ENCODE measurements around the gene ALDH1A2. TPM values are rescaled to one million over a fixed set of nuclear protein-coding genes. Genes with fewer than 3 reads are reported as not detected.

The ALDH1A2 gene
- total RNA-seq, 1 donor from 2014 or later = 18.7 TPM

DNA sequence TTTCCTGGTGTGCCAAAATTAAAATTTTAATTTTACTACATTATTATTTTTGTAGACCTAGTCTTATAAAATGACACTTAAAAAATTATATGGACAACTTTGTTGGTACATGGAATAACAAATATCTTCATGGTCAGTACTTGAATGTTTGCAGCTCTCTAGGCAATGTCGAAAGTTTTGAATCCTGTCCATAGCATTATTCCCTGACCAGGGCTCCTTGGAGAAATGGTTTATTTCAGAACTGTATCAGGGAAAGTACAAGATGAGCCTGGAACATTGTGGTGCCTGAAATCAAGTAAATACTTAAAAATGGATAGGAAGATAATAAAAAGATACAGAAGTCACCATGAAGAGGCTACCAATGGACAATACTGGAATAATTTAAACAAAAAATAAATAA lies 47.6 kb downstream of the ALDH1A2 start:
- no peak for DNase-seq (ENCODE audit: low read depth)
- TF ChIP-seq, protein P1, sequence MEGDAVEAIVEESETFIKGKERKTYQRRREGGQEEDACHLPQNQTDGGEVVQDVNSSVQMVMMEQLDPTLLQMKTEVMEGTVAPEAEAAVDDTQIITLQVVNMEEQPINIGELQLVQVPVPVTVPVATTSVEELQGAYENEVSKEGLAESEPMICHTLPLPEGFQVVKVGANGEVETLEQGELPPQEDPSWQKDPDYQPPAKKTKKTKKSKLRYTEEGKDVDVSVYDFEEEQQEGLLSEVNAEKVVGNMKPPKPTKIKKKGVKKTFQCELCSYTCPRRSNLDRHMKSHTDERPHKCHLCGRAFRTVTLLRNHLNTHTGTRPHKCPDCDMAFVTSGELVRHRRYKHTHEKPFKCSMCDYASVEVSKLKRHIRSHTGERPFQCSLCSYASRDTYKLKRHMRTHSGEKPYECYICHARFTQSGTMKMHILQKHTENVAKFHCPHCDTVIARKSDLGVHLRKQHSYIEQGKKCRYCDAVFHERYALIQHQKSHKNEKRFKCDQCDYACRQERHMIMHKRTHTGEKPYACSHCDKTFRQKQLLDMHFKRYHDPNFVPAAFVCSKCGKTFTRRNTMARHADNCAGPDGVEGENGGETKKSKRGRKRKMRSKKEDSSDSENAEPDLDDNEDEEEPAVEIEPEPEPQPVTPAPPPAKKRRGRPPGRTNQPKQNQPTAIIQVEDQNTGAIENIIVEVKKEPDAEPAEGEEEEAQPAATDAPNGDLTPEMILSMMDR (conservative IDR thresholded peaks at IDR 0.05; ENCODE audit: low read depth, low read length) = no peak
- H3K4me3 ChIP-seq (ENCODE audit: low read depth, low read length) = no peak overlapping the region

DNA sequence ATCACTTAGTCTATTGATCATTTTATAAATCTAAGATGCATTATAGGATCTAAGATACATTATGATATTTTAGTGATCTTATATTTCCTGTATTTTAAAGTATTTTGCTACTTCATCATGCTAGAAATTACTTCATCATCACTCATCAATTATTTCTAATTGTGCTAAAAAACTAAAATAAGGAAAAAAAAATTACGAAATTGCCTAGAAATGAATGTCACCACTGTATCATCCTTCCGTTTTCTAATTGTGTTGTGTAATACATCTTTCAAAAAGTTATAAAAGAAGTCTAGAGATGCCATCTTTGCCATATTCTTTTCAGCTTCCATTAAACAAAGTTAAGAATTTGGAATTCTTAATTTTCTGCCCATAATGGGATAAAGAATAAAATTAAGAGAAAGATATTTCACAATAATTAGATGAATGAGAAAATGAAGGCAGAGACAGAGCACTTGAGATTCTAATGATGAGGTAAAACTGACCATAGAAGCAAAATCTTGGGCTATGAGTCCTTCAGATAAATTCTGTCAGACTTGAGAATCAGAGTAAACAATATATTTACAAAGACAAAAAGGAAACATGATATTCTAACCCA lies 48.8 kb downstream of the ALDH1A2 start:
- TF ChIP-seq, protein P1 (conservative IDR thresholded peaks at IDR 0.05; ENCODE audit: low read depth, low read length) = no peak
- no peak overlapping the region for H3K4me3 ChIP-seq (ENCODE audit: low read depth, low read length)
- DNase-seq (ENCODE audit: low read depth) = no peak

DNA sequence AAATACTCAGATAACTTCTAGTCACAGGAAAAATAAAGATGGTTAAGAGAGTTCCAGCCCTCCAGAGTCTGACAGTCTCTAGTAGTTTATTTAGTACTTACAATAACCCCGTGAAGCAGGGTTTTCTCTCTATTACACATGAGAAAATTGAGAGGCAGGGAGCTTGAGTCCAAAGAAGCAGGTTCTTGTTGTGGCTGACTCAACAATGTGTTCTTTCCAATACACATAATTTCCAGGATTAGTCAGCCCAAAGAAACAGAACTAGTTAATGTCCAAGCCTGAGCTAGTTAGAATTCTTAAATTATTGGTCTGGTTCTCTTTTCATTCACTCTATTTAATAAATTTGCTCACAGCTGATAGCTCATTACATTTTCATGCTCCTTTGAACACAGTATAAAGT lies 49.9 kb downstream of the ALDH1A2 start:
- H3K4me3 ChIP-seq (ENCODE audit: low read depth, low read length) = no peak overlapping the region
- TF ChIP-seq, protein P1 (conservative IDR thresholded peaks at IDR 0.05; ENCODE audit: low read depth, low read length) = no peak
- no peak for DNase-seq (ENCODE audit: low read depth)

DNA sequence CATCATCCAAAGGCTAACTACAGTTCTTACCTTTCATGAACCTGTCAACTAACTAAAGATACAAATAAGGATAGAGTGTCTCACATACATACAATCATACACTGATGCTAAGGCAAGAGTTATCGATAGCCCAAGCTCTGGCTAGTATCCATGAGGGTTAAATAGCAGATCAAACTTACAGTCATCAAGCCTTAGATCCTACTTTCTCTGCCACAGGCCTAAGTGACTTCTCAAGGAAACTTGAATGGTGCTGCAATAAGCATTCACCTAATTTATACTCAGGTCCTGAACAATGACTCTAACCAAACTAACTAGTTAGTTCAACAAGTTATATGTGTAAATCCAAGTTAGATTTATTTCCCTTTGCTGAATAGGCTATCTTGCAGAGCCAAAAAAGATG lies 51.0 kb downstream of the ALDH1A2 start:
- DNase-seq (ENCODE audit: low read depth) = no peak
- no peak overlapping the region for H3K4me3 ChIP-seq (ENCODE audit: low read depth, low read length)
- TF ChIP-seq, protein P1 (conservative IDR thresholded peaks at IDR 0.05; ENCODE audit: low read depth, low read length) = no peak

DNA sequence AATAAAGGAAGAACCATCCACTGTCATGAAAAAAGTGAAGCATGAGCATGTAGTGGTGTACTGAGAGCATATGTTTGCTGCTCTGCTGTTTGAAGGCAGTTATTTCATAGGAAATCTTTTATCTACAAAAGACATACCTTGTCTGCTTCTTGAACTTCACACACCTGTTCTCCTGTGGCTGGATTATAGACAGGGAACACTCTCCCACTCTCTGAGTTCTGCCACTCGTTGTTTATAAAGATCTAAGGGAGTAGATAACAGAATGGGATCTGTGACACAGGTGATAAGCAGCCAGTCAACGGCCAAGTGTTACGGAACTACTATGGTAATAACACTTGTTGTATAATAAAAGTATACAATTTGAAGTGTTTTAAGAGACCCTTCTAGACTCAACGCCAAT lies 51.5 kb downstream of the ALDH1A2 start:
- no peak overlapping the region for H3K4me3 ChIP-seq (ENCODE audit: low read depth, low read length)
- no peak for DNase-seq (ENCODE audit: low read depth)
- TF ChIP-seq, protein P1 (conservative IDR thresholded peaks at IDR 0.05; ENCODE audit: low read depth, low read length) = no peak

DNA sequence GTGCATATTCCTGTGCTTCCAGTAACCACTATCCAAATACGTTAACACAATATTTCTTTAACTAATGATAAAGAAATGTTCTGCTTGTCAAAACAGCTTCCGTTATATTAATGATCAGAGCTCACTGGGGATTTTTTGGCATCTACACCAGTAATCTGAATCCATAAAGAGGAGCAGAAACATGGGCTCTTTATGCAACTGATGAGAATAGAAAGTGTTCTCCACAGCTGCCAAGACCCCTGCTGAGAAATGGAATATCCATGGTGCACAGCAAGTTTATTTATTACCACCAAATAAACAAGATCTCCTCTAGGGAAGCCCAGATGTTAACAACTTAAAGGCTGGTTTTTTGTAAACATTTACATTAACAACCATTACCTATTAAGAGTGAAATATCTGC lies 54.5 kb downstream of the ALDH1A2 start:
- H3K4me3 ChIP-seq (ENCODE audit: low read depth, low read length) = no peak overlapping the region
- DNase-seq (ENCODE audit: low read depth) = no peak
- TF ChIP-seq, protein P1 (conservative IDR thresholded peaks at IDR 0.05; ENCODE audit: low read depth, low read length) = no peak

DNA sequence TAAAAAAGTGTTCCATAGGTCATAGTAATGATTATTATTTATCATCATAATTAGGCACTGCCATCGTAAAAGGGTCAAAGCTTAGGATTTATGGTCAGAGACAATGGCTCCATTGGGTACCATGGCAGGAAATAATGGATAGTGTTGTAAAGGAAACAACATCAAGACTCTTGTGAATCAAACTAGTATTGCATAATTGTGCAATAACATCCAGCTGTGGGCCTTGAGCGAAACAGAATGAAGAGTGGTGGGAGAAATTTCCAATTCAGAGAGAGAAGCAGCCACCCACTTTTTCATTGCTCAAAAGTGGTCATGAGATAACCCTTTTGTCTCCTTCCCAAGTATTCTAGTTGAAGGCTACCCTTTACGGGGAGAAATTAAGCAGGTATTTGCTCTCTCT lies 61.7 kb downstream of the ALDH1A2 start:
- H3K4me3 ChIP-seq (ENCODE audit: low read depth, low read length) = no peak overlapping the region
- TF ChIP-seq, protein P1 (conservative IDR thresholded peaks at IDR 0.05; ENCODE audit: low read depth, low read length) = no peak
- no peak for DNase-seq (ENCODE audit: low read depth)
